RCC 7860 (cell line): ENCODE data around the gene LRSAM1.

Experiments used
- DNase-seq: peaks from one replicate; pipeline ENCODE4 v3.0.0-alpha.2; 2015; ENCODE audit warnings: low spot score
- FAIRE-seq: peaks from 2 replicates; lab custom pipeline; 2012; peaks lifted over from hg19 to GRCh38; lab: Jason Lieb, UNC

Gene LRSAM1

GRCh38 chr9:127546125-127546832 lies 95.0 kb downstream of the LRSAM1 start:
- peak; percentile 68 for FAIRE-seq
- DNase-seq, result peak; percentile 77

GRCh38 chr9:127548352-127548881 lies 97.1 kb downstream of the LRSAM1 start:
- FAIRE-seq (no peak), DNase-seq (no peak)

- DNase-seq (no peak), FAIRE-seq (no peak)
Observed at GRCh38 chr9:127549218-127549617, 97.9 kb downstream of the LRSAM1 start.

GRCh38 chr9:127549751-127550150 lies 98.4 kb downstream of the LRSAM1 start:
- DNase-seq, result no peak

GRCh38 chr9:127550282-127550681 lies 99.0 kb downstream of the LRSAM1 start:
- DNase-seq, result peak; percentile 51
- FAIRE-seq, result peak; percentile 22

More at GRCh38 chr9:127549751-127550150, 98.4 kb downstream of the LRSAM1 start:
- FAIRE-seq, result no peak

GRCh38 chr9:127550751-127551150 lies 99.4 kb downstream of the LRSAM1 start:
- DNase-seq (no peak), FAIRE-seq (no peak)
